ENCODE data around the gene GRK6.
"Not testable (repeated sequence)": the region's sequence is repeated elsewhere in the genome, so short reads cannot be mapped to it uniquely, and the experiment has no call there.

- TF ChIP-seq POLR2A, CTCF, POLR2AphosphoS5 (IDR thresholded peaks at IDR 0.05): not testable (repeated sequence)
These were observed 9.4 kb upstream of the GRK6 start for GRCh38 chr5:177417081-177417480.

Measured in breast epithelium (tissue), 3 donors.